ENCODE results near the gene AFF1. TPM values are rescaled to one million over a fixed set of nuclear protein-coding genes. Genes with fewer than 3 reads are reported as not detected.

The AFF1 gene
- polyA plus RNA-seq, 1 donor (not counting 4 experiments of a cell fraction or from before 2014, with no cell fraction given): 14.4 TPM

DNA sequence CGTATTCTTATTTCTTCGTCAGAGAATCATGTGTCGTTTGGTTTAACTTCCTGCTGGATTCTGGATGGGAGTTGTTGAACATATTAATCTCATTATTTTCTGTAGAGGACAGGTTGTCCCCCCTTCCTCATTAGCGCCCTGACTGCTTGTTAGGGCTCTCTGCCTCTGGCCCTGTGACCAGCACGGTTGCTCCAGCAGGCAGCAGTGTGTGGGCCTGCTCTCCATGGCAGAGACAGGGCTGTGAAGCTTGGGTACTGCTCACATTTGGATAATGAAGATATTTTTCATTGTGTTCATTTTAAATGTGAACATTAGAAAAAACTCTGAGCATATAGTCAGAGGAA is 182.9 kb downstream of the AFF1 start:
- Histone ChIP-seq H3K27me3 (ENCODE audit: control insufficient read depth, extremely low read depth, insufficient read depth, low read length) (no peaks in the 10 kb centered on the region), H2AFZ (ENCODE audit: control insufficient read depth, low read length) (no peak overlapping the region), H3K9me1 (ENCODE audit: control insufficient read depth, extremely low read depth, insufficient read depth, low read length) (peaks cover 3% of the 10 kb centered on the region), H4K20me1 (ENCODE audit: control insufficient read depth, extremely low read depth, insufficient read depth, low read length) (no peaks in the 10 kb centered on the region), H3K4me2 (ENCODE audit: control insufficient read depth, extremely low read depth, insufficient read depth, low read depth, low read length) (no peak overlapping the region), H3K9me3 (ENCODE audit: control insufficient read depth, low read depth, low read length) (no peaks in the 10 kb centered on the region), H3K79me2 (ENCODE audit: control insufficient read depth, insufficient read depth, low read length) (no peaks in the 10 kb centered on the region), H3K27ac (ENCODE audit: control insufficient read depth, insufficient read depth, low read length) (no peak overlapping the region), H3K36me3 (ENCODE audit: control insufficient read depth in 2 of 2, extremely low read depth in 1 of 2, insufficient read depth in 2 of 2, low read length in 2 of 2) (peaks cover 10 to 12% of the 10 kb centered on the region in 2 experiments), H3K4me3 (ENCODE audit: control insufficient read depth in 2 of 3, extremely low read depth in 1 of 3, insufficient read depth in 2 of 3, low read depth in 1 of 3, low read length in 3 of 3) (no peak overlapping the region), H3K9ac (ENCODE audit: control insufficient read depth, extremely low read depth, insufficient read depth, low read length) (no peak overlapping the region), H3K4me1 (ENCODE audit: control insufficient read depth, extremely low read depth, insufficient read depth, low read length) (peaks cover 43% of the 10 kb centered on the region)
- FAIRE-seq (no peak), DNase-seq (ENCODE audit: low read depth, low spot score) (no peak)
- dilution Hi-C loops (cut with MboI; ENCODE audit: extremely low pct_ligation_motif_present, low sequenced_read_pairs): no loop called here
- TF ChIP-seq, protein P1, sequence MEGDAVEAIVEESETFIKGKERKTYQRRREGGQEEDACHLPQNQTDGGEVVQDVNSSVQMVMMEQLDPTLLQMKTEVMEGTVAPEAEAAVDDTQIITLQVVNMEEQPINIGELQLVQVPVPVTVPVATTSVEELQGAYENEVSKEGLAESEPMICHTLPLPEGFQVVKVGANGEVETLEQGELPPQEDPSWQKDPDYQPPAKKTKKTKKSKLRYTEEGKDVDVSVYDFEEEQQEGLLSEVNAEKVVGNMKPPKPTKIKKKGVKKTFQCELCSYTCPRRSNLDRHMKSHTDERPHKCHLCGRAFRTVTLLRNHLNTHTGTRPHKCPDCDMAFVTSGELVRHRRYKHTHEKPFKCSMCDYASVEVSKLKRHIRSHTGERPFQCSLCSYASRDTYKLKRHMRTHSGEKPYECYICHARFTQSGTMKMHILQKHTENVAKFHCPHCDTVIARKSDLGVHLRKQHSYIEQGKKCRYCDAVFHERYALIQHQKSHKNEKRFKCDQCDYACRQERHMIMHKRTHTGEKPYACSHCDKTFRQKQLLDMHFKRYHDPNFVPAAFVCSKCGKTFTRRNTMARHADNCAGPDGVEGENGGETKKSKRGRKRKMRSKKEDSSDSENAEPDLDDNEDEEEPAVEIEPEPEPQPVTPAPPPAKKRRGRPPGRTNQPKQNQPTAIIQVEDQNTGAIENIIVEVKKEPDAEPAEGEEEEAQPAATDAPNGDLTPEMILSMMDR (optimal IDR thresholded peaks at IDR 0.05 in 1 of 3, IDR thresholded peaks at IDR 0.05 in 1 of 3, conservative IDR thresholded peaks at IDR 0.05 in 1 of 3; ENCODE audit: extremely low read depth in 1 of 3, insufficient read depth in 2 of 3, low read length in 3 of 3): no peak
- no peak for TF ChIP-seq EZH2 (IDR thresholded peaks at IDR 0.05; ENCODE audit: low read length)

DNA sequence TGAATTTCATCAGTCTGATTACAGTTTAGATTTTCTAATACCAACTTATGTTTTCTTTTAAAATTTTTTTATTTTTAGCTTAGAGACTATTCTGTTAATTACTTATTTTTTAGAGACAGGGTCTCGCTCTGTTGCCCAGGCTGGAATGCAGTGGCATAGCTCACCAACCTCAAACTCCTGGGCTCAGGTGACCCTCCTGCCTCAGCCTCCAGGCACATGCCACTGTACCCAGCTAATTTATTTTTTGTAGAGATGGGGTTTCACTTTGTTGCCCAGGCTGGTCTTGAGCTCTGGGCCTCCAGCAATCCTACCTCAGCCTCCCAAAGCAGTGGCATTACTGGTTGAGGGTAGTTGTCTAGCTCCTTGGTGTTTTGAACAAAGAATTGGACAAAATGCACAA is 183.6 kb downstream of the AFF1 start:
- TF ChIP-seq EZH2 (IDR thresholded peaks at IDR 0.05; ENCODE audit: low read length): no peak
- TF ChIP-seq, protein P1 (optimal IDR thresholded peaks at IDR 0.05 in 1 of 3, IDR thresholded peaks at IDR 0.05 in 1 of 3, conservative IDR thresholded peaks at IDR 0.05 in 1 of 3; ENCODE audit: extremely low read depth in 1 of 3, insufficient read depth in 2 of 3, low read length in 3 of 3): no peak
- peaks cover 7 to 8% of the 10 kb centered on the region in 2 experiments for H3K36me3 ChIP-seq (ENCODE audit: control insufficient read depth in 2 of 2, extremely low read depth in 1 of 2, insufficient read depth in 2 of 2, low read length in 2 of 2)
- peaks cover 3% of the 10 kb centered on the region for H3K9me1 ChIP-seq (ENCODE audit: control insufficient read depth, extremely low read depth, insufficient read depth, low read length)
- no peaks in the 10 kb centered on the region for H3K9me3 ChIP-seq (ENCODE audit: control insufficient read depth, low read depth, low read length)
- no peak overlapping the region for H2AFZ ChIP-seq (ENCODE audit: control insufficient read depth, low read length)
- H3K4me1 ChIP-seq (ENCODE audit: control insufficient read depth, extremely low read depth, insufficient read depth, low read length): peaks cover 43% of the 10 kb centered on the region
- no peak overlapping the region for H3K4me2 ChIP-seq (ENCODE audit: control insufficient read depth, extremely low read depth, insufficient read depth, low read depth, low read length)
- no peak overlapping the region for H3K4me3 ChIP-seq (ENCODE audit: control insufficient read depth in 2 of 3, extremely low read depth in 1 of 3, insufficient read depth in 2 of 3, low read depth in 1 of 3, low read length in 3 of 3)
- no peaks in the 10 kb centered on the region for H3K27me3 ChIP-seq (ENCODE audit: control insufficient read depth, extremely low read depth, insufficient read depth, low read length)
- dilution Hi-C loops (cut with MboI; ENCODE audit: extremely low pct_ligation_motif_present, low sequenced_read_pairs): no loop called here
- DNase-seq (ENCODE audit: low read depth, low spot score) (no peak), FAIRE-seq (no peak)
- no peak overlapping the region for H3K9ac ChIP-seq (ENCODE audit: control insufficient read depth, extremely low read depth, insufficient read depth, low read length)
- H3K27ac ChIP-seq (ENCODE audit: control insufficient read depth, insufficient read depth, low read length): no peak overlapping the region
- H3K79me2 ChIP-seq (ENCODE audit: control insufficient read depth, insufficient read depth, low read length): peaks cover 3% of the 10 kb centered on the region
- H4K20me1 ChIP-seq (ENCODE audit: control insufficient read depth, extremely low read depth, insufficient read depth, low read length): no peaks in the 10 kb centered on the region

Measured in keratinocyte (primary cell).